Measurements from ENCODE around the gene SLC25A15.

SLC25A15 gene

DNA sequence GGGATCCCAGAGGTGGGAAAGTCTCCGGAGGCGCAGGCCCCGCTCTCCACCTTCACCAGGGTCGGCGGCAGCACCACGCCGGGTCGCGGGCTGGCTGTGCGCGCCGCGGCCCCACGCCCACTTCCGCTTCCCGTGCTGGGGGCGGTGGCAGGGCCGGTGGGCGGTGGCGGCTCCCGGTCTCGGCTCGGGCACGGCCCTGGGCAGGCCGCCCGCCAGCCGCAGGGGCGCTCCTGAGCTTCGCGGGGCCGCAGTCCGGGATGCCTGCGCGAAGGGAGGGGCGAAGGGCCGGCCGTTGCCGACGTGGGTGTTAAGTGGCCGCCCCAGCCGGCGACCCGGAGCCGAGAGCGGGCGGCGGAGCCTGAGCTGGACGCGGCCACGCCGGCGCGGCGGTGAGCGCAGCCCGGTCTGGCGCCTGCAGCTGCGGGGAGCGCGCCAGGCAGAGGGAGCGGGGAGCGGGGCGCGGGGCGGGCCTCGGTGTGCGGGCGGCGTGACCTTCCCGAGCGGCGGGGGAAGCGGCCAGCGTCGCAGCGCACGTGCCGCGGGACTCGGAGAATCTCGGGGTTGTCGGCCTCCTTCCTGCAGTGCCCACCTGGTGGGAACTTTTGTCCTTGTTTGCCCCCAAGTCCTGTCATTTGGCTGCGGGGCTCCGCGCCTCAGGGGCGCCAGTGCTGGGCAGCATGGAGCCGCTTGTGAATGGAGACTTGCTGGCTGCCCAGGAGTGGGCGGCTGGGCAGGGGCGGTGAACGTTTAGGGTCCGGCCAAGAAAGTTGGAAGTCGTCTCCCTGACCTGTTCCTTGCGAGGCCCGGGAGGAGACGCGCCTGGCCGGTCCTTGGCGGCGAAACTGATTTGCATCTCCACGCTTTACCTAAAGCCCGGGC lies at the start of gene SLC25A15:
Gene SLC25A15, plus strand, starts transcription at position 337 of the 879 bp plus-strand sequence. CDS start 3,616 bp downstream, outside the sequence.
- peak; percentile 82 for DNase-seq

DNA sequence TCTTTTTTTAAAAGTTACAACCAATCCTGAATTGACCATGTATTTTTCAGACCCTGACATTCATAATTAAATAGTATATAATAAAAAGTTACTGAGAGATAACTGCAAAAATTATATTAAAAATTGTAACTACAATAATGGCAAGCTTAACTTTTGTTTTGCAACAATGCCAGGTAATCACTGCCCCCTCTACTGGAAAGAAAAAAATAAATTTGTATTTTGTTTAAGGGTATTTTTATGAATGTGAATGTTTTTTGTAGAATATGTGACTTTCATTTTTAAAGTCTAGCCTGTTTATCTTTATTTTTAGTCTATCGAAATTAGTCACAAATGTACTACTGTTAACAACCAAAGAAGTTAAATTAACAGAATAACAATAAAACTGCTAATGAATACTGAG lies 40.1 kb upstream of the SLC25A15 start:
- no peak for DNase-seq

DNA sequence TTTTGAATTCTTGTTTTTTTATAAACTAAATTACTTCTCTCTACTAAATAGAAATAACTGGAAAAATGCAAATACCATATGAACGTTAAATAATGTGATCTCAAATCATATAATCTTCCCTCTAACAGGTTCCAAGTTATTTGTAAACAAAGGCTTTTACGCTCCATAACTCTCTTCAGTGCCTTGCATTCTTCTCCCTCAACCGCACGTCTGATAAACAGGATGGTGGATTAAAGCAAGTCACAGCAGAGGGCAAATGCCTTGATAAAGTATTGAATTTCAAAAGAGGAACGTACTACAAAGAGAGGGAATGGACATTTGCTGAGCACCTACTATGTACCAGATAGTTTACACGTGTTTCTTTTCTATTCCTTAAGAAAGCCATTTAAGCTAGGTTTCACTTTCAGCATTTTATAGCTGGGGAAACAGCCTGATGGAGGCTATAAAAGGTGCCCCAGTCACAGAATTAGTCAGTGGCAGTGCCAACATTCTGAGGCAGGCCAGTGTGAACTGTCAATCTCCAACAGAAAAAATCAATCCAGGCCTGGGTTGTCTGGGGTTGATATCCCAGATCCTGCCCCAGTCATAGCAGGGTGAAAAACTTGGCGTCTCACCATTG lies 34.2 kb upstream of the SLC25A15 start:
- no peak for DNase-seq

DNA sequence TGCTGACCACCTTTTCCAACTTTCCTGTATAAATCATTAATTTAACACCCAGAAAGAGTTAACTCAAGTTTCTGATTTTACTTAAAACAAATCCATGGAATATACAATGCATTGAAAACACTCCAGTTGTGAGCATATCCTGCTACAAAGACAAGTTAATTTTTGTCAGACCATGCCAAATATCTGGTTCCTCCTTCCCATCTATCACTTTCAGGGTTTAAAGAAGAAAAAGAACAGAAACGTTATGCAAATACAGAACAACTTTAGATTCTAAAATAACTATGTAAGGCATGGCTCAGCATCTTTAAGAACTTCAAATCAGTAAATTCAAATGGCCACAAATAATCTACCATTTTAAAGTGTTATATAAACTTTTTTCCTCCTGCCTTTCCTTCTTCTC lies 33.4 kb upstream of the SLC25A15 start:
- DNase-seq = no peak

DNA sequence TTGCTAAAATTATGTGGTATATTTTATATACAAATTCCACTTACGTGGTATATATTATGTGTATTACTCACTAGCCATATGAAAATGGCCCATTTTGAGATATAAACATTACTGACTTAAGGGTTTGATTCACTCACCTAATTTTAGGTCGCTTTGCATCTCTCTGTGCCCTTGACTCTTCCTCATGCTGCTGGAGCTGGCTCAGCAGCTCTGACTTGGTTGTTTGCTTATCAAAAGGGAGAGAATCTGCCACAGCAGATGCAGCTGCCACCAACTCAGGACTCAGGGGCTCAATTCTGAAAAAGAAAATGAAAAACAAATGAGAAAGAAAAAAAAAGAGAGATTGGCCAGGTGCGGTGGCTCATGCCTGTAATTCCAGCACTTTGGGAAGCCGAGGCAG lies 30.6 kb upstream of the SLC25A15 start:
- no peak for DNase-seq

DNA sequence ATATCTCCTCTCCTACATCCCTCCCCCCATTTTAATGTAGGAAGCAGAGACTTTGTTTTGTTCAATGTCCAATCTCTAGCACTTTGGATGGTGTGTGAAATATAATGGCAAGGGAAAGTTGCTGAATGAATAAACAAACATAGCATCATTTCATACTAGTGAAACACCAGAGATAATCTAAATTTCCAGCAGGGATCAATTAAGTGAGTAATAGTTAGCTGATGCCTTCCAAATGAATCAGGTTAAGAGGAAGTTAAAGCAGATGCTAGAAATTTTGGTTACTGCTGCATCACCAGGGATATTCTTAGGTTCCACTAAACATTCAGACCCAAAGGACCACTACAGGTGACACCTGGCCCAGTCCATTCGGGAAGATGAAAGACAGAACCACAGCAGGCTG lies 26.6 kb upstream of the SLC25A15 start:
- peak; percentile 61 for DNase-seq

DNA sequence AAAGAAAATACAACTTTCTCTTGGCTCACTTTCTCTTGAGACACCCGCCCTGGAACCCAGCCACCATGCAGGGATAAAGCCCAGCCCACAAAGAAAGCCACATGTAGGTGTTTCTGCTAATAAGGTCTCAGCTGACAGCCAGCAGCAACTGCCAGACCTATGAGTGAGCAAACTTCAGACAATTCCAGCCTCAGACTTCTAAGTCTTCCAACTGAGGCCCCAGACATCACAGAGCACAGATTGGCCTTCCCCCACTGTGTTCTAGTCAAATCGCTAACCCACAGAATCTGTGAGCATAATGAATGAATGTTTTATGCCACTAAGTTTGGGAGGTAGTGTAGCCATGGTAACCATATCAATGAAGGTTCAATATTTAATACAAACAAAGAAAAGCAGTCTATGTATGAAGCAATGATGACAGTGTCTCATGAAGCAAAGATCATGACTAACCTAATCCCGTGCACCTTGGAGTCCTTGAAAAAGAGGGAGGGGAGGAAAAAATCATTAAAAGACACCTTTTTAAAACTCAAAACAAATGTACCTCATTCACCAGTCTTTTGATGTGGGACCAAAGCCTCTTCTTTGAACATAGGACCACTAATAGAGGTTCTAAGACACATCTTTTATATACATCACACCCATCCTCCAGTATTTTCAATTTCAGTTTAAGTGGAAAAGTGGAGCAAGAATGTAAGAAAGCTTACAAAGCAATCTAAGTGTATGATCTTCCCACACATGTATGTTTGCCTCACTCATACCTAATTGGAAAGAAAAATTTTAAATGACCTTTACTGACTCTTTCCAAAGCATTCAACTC lies 24.6 kb upstream of the SLC25A15 start:
- DNase-seq = peak; percentile 49

DNA sequence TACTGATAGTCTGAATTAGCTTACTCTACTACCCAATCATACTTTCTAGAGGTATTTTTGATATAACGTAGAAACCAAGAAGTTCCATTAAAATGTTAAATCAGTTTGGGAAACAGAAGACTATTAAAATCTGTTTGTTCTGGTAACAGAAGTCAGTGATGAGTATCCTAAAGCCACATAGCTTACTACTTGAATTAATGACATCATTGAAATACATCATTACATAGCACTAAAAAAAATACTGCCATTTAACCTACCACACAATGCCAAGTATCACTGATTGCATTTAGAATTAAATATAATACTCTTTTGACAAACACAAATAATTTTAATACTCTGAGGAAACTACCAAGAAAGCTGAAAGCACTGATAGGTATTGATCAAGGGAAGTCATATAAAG lies 23.8 kb upstream of the SLC25A15 start:
- no peak for DNase-seq

DNA sequence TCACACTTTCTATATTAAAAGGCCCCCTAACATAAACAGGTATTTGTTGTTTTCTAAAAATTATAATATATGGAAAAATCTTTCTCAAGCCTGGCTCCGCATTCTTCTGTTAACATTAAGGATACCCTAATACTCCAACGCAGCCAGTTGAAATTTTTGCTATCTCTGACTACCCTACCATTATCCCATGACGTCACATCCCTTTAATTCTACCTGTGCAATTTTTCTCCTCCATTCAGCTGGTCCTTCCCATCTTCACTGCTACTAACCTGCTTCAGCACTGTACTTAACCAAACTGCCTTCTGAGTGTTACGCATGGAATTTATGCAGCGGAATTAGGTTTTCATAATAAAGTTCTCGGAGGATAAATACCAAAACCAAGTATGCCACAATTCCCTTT lies 19.4 kb upstream of the SLC25A15 start:
- no peak for DNase-seq

DNA sequence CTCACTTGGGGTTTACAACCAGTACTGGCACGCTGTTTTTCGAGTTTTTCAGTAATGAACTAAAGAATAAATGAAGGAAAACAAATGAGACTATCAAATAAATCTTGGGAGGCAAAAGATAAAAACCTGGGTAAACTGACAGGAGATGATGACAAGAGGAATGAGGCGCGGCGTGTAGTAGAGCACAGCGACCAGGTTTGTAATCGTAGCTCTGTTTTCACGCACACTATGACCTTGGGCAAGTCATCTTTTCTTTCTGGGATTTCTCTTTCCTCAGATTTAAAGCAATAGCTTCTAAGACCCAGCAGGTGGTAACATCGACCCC lies 18.8 kb upstream of the SLC25A15 start:
- no peak for DNase-seq

DNA sequence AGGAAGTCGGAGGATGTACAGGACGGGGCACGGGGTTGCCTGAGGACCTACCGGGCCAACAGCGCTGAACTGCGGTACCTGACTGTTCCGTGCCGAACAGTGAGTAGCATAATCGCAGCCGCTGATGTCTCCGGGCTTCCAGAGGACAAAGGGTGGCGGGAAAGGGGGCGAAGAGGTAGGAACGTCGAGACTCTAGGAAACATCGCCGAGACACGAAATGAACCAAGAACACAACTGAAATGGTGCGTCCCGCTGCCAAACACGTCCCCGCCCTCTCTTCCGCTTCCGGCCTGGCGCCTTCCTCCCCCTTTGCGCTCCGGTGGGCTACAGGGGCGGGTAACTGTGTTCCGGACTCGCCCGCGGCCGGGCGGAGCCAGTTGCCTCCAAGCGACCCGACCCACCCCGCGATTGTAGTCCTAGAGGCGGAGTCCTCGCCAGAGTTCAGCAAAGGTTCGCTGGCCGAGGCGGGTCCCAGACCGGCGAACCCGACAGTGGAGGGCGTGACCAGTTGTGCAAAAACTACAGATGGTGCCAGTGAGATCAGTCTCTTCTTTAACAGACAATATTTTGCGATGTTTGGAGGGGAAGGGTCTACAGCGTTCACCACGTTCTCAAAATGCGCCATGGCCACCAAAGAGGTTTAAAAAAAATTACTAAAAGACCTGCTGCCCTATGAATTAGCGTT lies 18.3 kb upstream of the SLC25A15 start, which contains the start of gene MRPS31:
Gene MRPS31, minus strand, starts transcription at position 257 of the 685 bp plus-strand sequence. Its CDS starts 54 bp downstream, at position 203.
- peak; percentile 93 for DNase-seq

DNA sequence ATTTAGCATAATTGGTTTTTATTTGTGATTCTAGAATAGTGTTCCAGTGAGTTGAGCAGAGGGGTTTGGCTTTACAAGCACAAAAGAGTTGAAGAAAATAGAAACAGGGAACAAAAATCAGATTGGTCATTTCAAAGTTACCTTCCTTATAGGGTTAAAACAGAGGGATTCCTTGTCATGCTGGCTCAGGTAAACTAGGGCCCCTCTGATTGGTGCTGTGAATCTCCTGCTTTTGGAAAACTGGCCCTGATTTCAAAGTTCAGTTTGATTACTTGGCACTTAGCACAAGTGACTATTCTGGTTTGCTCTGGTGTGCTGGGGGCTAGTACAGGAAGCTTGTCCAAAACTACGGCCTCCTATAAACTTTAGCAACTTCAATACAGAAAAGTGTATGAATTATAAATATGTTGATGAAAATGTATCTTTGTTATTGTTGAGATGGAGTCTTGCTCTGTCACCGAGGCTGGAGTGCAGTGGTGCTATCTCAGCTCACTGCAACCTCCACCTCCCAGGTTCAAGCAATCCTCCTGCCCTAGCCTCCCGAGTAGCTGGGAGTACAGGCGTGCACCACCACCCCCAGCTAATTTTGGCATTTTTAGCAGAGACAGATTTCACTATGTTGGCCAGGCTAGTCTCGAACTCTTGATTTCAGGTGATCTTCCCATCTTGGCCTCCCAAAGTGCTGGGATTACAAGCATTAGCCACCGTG lies 16.5 kb upstream of the SLC25A15 start:
- no peak for DNase-seq

DNA sequence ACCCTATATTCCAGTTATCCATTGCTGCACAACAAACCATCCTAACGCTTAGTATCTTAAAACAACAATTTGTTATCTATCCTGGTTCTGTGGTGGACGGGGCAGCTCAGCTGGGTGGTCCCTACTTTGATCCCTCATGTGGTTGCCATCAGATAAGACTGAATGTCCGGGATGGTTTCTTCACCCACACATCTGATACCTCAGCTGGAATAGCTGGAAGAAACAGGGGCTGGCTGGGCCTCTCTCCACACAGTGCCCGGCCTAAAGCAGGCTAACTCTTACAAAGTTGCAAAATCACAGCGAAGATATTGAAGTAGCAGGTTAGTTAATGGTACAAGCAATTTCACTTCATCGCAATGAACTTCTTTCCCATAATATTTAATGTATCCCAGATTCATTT lies 14.7 kb upstream of the SLC25A15 start:
- no peak for DNase-seq

DNA sequence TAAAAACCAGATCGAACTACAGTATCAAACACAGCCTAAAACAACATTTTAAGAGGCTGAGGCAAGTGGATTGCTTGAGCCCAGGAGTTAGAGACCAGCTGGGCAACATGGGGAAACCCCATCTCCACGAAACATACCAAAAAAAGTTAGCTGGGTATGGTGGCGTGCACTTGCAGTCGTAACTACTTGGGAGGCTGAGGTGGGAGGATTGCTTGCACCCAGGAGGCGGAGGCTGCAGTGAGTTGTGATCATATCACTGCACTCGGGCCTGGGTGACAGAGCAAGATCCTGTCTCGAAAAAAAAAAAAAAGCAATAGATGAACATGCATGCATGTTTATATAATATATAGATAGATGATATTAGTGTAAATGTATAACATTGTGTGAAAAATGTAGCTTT lies 13.2 kb upstream of the SLC25A15 start:
- DNase-seq = no peak

DNA sequence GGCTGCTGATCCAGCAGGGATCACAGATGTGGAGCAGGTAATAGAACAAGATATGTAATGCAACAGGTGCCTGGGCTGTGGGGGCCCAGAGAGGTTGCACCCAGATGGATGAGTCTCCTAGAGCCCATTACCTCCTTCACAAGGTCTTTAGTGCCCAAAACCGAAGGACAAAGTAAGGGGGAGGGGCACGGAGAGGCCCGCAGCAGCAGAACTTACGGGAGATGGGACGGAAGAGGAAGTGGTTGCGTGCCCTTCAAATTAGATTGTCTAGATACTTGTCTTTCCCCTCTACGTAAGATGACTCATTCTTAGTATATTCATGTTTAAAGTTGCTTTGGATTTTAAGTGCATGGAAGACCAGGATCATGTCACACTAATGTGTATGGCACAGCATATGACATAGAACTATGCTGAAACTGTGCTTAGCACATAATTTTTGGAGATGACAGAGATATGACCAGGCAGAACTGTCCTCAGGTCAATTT lies 12.7 kb upstream of the SLC25A15 start:
- peak; percentile 61 for DNase-seq

DNA sequence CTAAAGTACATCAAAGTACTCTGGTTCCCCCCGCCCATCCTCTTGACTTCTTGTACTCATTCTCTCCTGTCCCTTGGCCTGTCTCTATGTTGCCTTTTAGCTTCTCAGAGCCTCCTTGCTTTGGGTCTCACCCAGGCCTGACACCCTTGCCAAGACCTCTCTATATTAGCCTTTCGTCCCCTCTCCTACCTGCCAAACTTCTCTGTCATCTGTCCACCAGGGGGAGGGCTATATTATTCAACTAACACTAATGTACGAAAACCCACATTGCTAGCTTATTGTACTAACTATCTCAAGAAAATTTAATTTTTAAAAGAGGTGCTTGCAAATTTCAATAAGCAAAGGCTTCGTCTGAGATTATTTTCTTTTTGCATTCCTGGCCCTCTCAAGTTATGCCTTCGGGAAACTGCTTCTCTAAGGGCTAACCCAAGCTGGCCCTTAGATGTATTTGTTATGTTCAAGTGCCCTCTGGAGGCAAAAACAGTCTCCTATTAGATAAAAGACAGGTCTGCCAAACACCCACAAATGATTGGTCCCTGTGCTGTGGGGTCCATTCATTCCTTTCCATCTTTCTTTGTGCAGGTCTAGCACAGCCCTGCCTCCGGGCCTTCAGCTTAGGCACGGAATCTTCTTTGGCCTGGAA lies 12.1 kb upstream of the SLC25A15 start:
- peak; percentile 46 for DNase-seq

DNA sequence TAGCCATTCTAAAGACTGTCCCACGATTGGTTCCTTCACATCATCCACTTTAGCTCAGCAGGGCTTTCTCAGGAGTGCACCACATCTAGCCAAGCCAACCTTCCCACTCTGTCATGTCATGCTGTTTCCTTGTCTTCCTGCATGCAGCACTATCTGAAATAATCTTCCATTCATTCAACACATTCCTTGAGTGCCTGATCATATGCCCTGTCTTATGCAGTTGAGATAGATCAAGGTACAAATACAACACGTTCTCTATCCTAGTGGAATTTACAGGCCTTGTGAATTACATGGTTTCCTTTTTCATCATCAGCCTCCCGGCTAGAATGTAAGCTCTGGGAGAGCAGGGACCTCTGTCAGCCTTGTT lies 11.6 kb upstream of the SLC25A15 start:
- DNase-seq = no peak

DNA sequence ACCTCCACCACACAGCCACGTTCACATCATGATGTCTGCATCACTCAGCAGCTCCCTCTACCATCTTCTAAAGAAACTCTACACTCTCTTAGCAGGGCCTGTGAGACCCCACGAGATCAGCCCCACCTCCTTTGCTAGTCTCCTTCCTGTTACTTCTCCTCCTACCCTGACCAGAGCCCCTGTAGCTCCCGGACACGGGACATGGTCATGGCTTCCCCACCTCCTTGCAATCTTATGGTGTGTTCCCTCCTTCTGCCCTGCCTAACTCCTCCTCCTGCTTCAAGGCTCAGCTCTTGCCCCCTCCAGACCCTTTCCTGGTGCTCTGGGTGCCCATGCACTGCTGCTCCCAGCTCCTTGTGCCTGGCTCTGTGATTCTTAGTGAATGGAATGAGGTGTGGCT lies 10.4 kb upstream of the SLC25A15 start:
- no peak for DNase-seq

DNA sequence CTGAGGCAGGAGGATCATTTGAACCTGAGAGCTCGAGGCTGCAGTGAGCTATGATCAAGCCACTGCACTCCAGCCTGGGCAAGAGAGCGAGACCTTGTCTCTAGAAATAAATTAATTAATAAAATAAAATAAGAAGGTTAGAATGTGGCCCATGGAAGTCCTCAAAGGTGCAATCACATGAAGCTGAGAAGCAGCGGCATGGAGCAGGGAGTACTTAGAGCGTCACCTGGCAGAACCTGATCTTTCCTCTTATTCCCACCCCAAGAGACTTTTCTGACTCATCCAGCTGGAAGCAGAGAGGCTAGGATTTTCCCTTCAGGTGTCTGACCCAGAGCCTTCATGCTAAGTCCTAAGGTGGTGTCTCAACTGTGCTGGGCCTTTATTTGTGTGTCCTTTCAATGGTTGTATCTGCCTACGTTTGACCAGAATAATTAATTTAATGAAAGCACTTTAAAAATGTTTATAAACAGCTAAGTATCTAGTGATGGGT lies 9.6 kb upstream of the SLC25A15 start:
- DNase-seq = no peak

DNA sequence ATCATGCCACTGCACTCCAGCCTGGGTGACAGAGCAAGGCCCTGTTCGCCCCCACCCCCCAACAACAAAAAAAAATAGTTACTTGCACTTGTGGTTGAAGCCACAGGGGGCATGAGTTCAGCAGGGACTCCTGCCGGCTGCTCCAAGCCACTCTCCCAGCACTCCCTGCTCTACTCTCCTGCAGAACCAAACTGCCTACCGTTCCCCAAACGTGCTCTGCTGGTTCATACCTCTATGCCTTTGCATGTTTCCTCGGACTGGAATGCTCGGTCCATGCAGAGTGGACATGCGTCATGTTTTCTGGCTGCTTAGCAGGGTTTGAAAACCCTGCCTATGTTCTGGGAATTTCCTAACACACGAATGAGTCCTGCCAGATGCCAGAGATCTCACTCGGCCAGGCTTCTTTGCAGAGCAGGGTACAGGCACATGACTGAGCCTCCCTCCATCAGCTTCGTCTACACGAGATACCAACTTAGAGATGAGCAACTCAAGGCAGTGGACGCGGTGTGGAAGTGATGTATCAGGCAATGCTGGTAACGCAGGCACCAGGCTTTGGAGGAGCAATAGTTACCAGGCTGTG lies 8.5 kb upstream of the SLC25A15 start:
- DNase-seq = no peak

DNA sequence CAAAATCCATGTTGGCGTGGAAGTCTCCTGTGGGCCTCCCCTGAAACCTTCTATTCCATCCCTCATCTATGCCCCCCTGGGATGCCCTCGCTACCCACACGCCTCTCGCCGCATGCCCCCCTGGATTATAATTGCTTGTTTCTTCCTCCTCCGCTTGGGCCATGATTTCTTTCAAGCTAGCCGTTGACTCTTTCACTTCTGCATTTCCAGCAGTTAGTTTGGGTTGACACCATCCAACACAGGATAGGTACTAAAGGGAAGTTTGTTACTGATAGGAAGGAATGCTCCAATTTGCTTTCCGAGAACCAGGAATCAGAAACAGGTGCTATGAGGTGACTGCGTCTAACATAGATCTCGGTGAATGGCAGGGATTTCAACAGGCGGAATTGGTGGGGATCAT lies 7.7 kb upstream of the SLC25A15 start:
- no peak for DNase-seq

Measured in fibroblast of skin of right biceps (primary cell).